K562 (cell line): ENCODE results near the gene HJV. TPM values are rescaled to one million over a fixed set of nuclear protein-coding genes. Genes with fewer than 3 reads are reported as not detected.

Experiments
- ARID2 ChIP-seq: fragments of 450-650 bp; IDR thresholded peaks from 2 replicates; pipeline ENCODE4 v1.6.1; 2017; ENCODE audit warnings: antibody characterized with exemption, mild to moderate bottlenecking
- BHLHE40 ChIP-seq: IDR thresholded peaks from 2 replicates; pipeline ENCODE4 v1.6.1; 2011; ENCODE audit warnings: low read length, improper control_type of control experiment
- BRF1 ChIP-seq: IDR thresholded peaks from 3 replicates; pipeline ENCODE4 v1.6.1; 2011; ENCODE audit warnings: borderline replicate concordance, mild to moderate bottlenecking; ENCODE audit not compliant: insufficient read length; ENCODE audit errors: extremely low read depth
- CCNT2 ChIP-seq: IDR thresholded peaks from 2 replicates; pipeline ENCODE4 v1.6.1; 2011; ENCODE audit warnings: borderline replicate concordance, low read depth, mild to moderate bottlenecking, moderate library complexity, mixed read lengths, low read length; ENCODE audit not compliant: insufficient read length; ENCODE audit errors: extremely low read depth
- GABPB1 ChIP-seq: sonication (generic); formaldehyde crosslinking; IDR thresholded peaks from 2 replicates; pipeline ENCODE4 v1.8.0; 2022; ENCODE audit warnings: mild to moderate bottlenecking, missing genetic modification reagents
- GATAD2B ChIP-seq: fragments of 450-650 bp; IDR thresholded peaks from 2 replicates; pipeline ENCODE4 v1.6.1; 2017; ENCODE audit warnings: mild to moderate bottlenecking, borderline replicate concordance
- HOXB6 ChIP-seq: fragments of 250-450 bp; sonication (Bioruptor Pico); IDR thresholded peaks from 2 replicates; pipeline ENCODE4 v1.5.1; 2022; ENCODE audit warnings: mild to moderate bottlenecking, borderline replicate concordance
- JUN ChIP-seq, 2 experiments: sonication (generic) in 1 of 2; formaldehyde crosslinking in 1 of 2; IDR thresholded peaks; 2 replicates each; pipeline versions ENCODE4 v1.6.1 to v1.8.0; 2012 to 2022; ENCODE audit warnings: borderline replicate concordance in 2 of 2, mild to moderate bottlenecking in 2 of 2, improper control_type of control experiment in 1 of 2, low read depth in 1 of 2, low read length in 1 of 2, missing genetic modification reagents in 1 of 2
- MBD2 ChIP-seq: sonication (generic); IDR thresholded peaks from 2 replicates; pipeline ENCODE4 v1.6.1; 2016; ENCODE audit warnings: low read depth, borderline replicate concordance
- NFIC ChIP-seq: fragments of 450-650 bp; IDR thresholded peaks from 2 replicates; pipeline ENCODE4 v1.6.1; 2017; ENCODE audit warnings: mild to moderate bottlenecking, inconsistent platforms
- NFXL1 ChIP-seq: fragments of 450-650 bp; formaldehyde crosslinking; IDR thresholded peaks from 2 replicates; pipeline ENCODE4 v1.4.0; 2021; ENCODE audit warnings: mild to moderate bottlenecking
- PTRF ChIP-seq: fragments of 450-650 bp; IDR thresholded peaks from 2 replicates; pipeline ENCODE4 v1.6.1; 2016; ENCODE audit warnings: mild to moderate bottlenecking, missing genetic modification characterization, missing compliant biosample characterization
- SAFB ChIP-seq: fragments of 200-400 bp; formaldehyde crosslinking; IDR thresholded peaks from 2 replicates; pipeline ENCODE4 v1.6.1; 2017; ENCODE audit warnings: low read depth, low read length, borderline replicate concordance
- SMC3 ChIP-seq: conservative IDR thresholded peaks from 2 replicates; pipeline ENCODE4 v1.6.1; 2011; ENCODE audit warnings: low read depth, low read length, improper control_type of control experiment; ENCODE audit not compliant: insufficient read depth
- TCFL5 ChIP-seq: fragments of 250-450 bp; sonication (Bioruptor Pico); conservative IDR thresholded peaks from 2 replicates; pipeline ENCODE4 v1.6.1; 2021; ENCODE audit warnings: mild to moderate bottlenecking, moderate library complexity, matching md5 sums
- ZFP1 ChIP-seq: fragments of 450-650 bp; formaldehyde crosslinking; IDR thresholded peaks from 2 replicates; pipeline ENCODE4 v1.4.0; 2020; ENCODE audit warnings: mild to moderate bottlenecking, mixed read lengths
- ZKSCAN8 ChIP-seq: fragments of 200-800 bp; sonication (Bioruptor generic); IDR thresholded peaks from 2 replicates; pipeline ENCODE4 v1.6.1; 2016; ENCODE audit warnings: missing genetic modification characterization, missing compliant biosample characterization
- ZNF175 ChIP-seq: fragments of 200-800 bp; sonication (Bioruptor generic); IDR thresholded peaks from 2 replicates; pipeline ENCODE4 v1.6.1; 2016; ENCODE audit warnings: low read depth, mild to moderate bottlenecking, missing genetic modification characterization, missing compliant biosample characterization
- ZNF274 ChIP-seq: IDR thresholded peaks from 2 replicates; pipeline ENCODE4 v1.6.1; 2011; ENCODE audit warnings: low read depth, mild to moderate bottlenecking, low read length, moderate library complexity, borderline replicate concordance
- ZNF57 ChIP-seq: fragments of 450-650 bp; formaldehyde crosslinking; IDR thresholded peaks from 2 replicates; pipeline ENCODE4 v1.4.0; 2020; ENCODE audit warnings: mild to moderate bottlenecking, moderate library complexity
- ZNF830 ChIP-seq: fragments of 250-450 bp; sonication (Bioruptor Pico); IDR thresholded peaks from 2 replicates; pipeline ENCODE4 v1.5.0; 2021; ENCODE audit warnings: mild to moderate bottlenecking
- polyA plus RNA-seq, 8 experiments: library from polyadenylated mRNA; depleted of rRNA in 4 of 8; stranded (reverse) in 5 of 8; unstranded in 3 of 8; fragments of >200 nt; fragmentation: Nextera tagmentation in 2 of 8; fragmentation: Illumina TruSeq in 1 of 8; extraction: Ambion mirVana in 2 of 8; extraction: Trizol in 1 of 8; gene quantifications; 2 replicates each; pipeline versions ENCODE4 v1.2.1 to v1.2.3, GENCODE V29; 2011 to 2014; ENCODE audit warnings: inconsistent platforms in 1 of 8, missing spikeins in 1 of 8
- total RNA-seq, 7 experiments: library from RNA; depleted of rRNA in 6 of 7; stranded (reverse); fragments of >200 nt in 6 of 7; fragmentation: Illumina TruSeq in 2 of 7; extraction: Trizol in 2 of 7; gene quantifications; 2 replicates each; pipeline versions ENCODE4 v1.2.1 to v1.2.3, GENCODE V29; 2011 to 2021; ENCODE audit warnings: low replicate concordance in 1 of 7
- TF ChIP-seq, protein P1 (sequence below): fragments of 450-650 bp; conservative IDR thresholded peaks from 2 replicates; pipeline ENCODE4 v1.6.1; 2016; ENCODE audit warnings: missing genetic modification characterization, low read depth, mild to moderate bottlenecking, control low read depth, missing compliant biosample characterization
- TF ChIP-seq, protein P2 (sequence below): fragments of 150-350 bp; conservative IDR thresholded peaks from 2 replicates; pipeline ENCODE4 v1.6.1; 2014; ENCODE audit warnings: low read length
- TF ChIP-seq, protein P3 (sequence below): fragments of 250-450 bp; sonication (Bioruptor Pico); IDR thresholded peaks from 2 replicates; pipeline ENCODE4 v1.8.0; 2022; ENCODE audit warnings: moderate library complexity, mild to moderate bottlenecking, inconsistent platforms

The HJV gene
- total and polyA plus RNA-seq, 9 of the 15 experiments (the other 6 are each of a cell fraction or from before 2014, with no cell fraction given), result 1.0 to 6.6 (median 2.4) TPM

DNA sequence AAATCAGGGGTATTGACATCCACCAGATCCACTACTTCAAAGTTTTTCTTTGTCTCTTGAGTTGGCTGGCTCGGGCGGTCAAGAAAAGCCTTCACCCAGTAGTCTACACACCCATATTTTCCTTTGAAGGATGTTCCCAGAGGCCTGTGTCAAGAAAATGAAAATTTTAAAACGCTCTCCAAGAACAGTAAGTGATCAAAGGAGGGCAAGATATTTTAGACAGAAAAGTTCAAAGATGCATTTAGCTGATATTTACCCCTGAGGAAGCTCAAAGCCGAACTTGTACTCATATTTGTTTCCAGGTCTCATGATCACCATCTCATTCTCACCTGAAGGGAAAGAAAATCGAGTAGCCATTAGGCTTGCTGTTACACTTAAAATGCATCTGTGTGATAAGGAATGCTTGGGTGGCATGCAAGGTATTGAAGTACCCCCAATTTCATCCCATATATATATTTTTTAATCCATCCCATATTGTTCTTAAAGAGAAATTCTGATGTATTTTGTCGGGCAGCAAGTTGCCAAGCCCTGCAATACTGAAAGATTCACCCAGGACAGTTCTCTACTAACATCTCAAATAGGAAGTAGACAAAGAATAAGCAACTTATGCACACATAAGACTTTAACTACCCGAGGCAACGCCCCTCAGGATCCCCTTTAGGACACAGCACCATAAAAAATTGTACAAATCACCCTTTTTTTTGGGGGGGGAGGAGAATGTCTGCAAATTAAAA is 26.2 kb downstream of the HJV start (continued):
- TF ChIP-seq ZKSCAN8, result no peak
- no peak for TF ChIP-seq SMC3
- 0 out of 2 replicates have a peak, but pooled peaks have one; percentile 13 for TF ChIP-seq ZNF57 (CRISPR knock-in tag)
- no peak for TF ChIP-seq ARID2
- TF ChIP-seq BHLHE40, result no peak
- no peak for TF ChIP-seq ZFP1 (CRISPR knock-in tag)
- no peak for TF ChIP-seq JUN (IDR thresholded peaks at IDR 0.05; ENCODE audit: borderline replicate concordance, low read depth, low read length)
- TF ChIP-seq JUN (CRISPR knock-in tag; IDR thresholded peaks at IDR 0.05; ENCODE audit: borderline replicate concordance), result no peak
- TF ChIP-seq, protein P1, sequence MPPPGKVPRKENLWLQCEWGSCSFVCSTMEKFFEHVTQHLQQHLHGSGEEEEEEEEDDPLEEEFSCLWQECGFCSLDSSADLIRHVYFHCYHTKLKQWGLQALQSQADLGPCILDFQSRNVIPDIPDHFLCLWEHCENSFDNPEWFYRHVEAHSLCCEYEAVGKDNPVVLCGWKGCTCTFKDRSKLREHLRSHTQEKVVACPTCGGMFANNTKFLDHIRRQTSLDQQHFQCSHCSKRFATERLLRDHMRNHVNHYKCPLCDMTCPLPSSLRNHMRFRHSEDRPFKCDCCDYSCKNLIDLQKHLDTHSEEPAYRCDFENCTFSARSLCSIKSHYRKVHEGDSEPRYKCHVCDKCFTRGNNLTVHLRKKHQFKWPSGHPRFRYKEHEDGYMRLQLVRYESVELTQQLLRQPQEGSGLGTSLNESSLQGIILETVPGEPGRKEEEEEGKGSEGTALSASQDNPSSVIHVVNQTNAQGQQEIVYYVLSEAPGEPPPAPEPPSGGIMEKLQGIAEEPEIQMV (tag), result no peak
- TF ChIP-seq CCNT2, result peak; percentile 41
- TF ChIP-seq, protein P2, sequence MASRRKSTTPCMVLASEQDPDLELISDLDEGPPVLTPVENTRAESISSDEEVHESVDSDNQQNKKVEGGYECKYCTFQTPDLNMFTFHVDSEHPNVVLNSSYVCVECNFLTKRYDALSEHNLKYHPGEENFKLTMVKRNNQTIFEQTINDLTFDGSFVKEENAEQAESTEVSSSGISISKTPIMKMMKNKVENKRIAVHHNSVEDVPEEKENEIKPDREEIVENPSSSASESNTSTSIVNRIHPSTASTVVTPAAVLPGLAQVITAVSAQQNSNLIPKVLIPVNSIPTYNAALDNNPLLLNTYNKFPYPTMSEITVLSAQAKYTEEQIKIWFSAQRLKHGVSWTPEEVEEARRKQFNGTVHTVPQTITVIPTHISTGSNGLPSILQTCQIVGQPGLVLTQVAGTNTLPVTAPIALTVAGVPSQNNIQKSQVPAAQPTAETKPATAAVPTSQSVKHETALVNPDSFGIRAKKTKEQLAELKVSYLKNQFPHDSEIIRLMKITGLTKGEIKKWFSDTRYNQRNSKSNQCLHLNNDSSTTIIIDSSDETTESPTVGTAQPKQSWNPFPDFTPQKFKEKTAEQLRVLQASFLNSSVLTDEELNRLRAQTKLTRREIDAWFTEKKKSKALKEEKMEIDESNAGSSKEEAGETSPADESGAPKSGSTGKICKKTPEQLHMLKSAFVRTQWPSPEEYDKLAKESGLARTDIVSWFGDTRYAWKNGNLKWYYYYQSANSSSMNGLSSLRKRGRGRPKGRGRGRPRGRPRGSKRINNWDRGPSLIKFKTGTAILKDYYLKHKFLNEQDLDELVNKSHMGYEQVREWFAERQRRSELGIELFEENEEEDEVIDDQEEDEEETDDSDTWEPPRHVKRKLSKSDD, result no peak
- no peak for TF ChIP-seq ZNF830 (CRISPR knock-in tag)
- TF ChIP-seq ZNF274, result no peak
- TF ChIP-seq MBD2, result no peak
- no peak for TF ChIP-seq TCFL5 (CRISPR knock-in tag)
- TF ChIP-seq NFXL1 (CRISPR knock-in tag), result no peak
- TF ChIP-seq HOXB6 (CRISPR knock-in tag), result no peak
- TF ChIP-seq GABPB1, result no peak
- no peak for TF ChIP-seq BRF1
- TF ChIP-seq SAFB, result no peak
- no peak for TF ChIP-seq NFIC
- TF ChIP-seq PTRF (tag), result no peak
- no peak for TF ChIP-seq GATAD2B
- TF ChIP-seq, protein P3, sequence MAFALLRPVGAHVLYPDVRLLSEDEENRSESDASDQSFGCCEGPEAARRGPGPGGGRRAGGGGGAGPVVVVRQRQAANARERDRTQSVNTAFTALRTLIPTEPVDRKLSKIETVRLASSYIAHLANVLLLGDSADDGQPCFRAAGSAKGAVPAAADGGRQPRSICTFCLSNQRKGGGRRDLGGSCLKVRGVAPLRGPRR, result no peak
- TF ChIP-seq ZNF175, result no peak
